ENCODE data around the gene TDP2.

TDP2 gene, protein sequence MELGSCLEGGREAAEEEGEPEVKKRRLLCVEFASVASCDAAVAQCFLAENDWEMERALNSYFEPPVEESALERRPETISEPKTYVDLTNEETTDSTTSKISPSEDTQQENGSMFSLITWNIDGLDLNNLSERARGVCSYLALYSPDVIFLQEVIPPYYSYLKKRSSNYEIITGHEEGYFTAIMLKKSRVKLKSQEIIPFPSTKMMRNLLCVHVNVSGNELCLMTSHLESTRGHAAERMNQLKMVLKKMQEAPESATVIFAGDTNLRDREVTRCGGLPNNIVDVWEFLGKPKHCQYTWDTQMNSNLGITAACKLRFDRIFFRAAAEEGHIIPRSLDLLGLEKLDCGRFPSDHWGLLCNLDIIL

DNA sequence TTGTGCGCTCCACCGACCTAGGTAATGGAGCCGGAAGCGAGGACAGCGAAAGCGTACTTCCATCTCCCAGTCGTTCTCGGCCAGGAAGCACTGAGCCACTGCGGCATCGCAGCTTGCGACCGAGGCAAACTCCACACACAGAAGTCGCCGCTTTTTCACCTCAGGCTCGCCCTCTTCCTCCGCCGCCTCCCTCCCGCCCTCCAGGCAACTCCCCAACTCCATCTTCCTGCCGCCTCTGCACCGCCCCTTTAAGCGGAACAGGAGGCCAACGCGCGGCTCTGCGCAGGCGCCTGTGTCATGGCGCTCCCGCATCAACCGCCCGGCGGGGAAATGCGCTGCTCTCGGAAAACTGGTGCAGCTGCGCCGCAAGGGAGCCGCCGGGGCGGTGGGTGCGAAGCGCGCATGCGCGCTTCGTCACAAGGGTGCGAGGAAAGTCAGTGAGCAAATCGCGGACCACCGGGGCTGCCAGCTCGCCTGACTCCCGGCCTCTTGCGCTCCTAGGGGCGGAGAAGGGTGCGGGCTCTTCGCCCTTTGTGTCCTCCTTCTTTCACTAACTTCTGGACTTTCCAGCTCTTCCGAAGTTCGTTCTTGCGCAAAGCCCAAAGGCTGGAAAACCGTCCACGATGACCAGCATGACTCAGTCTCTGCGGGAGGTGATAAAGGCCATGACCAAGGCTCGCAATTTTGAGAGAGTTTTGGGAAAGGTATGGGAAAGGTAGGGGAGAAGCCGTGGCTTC is at the start of gene TDP2, which contains the start of gene ACOT13:
TSS of gene TDP2 (minus strand) at position 259 of the 737 bp plus-strand sequence. CDS start at position 222, 37 bp downstream.
TSS of gene ACOT13 (plus strand) at position 437 of the 737 bp plus-strand sequence. CDS start at position 624, 187 bp downstream.
- peak; percentile 96 for DNase-seq

DNA sequence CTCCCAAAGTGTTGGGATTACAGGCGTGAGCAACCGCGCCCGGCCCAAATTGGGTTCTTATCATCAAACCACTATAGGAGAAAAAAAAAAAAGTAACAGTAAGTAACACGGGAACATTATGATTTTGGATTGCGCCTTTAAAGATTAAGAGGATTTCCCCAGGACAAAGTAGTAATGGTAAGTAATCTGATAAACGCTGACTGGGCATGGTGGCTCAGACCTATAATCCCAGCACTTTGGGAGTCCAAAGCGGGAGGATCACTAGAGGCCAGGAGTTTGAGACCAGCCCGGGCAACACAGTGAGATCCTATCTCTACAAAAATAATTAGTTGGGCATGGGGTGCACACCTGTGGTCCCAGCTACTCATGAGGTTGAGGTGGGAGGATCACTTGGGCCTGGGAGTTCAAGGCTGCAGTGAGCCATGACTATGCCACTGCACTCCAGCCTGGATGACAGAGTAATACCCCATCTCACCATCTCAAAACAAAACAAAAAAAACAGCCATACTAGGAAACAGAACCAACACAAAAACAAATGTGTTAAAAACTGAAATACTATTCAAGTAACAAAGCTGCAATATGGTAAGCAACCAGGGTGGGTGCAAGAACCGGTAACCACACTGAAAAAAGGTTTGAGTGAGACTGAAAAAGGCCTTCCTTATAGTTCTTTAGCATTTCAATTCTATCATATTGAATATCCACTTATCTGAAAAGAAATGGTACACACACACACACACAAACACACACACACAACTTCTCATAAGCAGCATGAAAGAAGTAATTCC is 44.0 kb upstream of the TDP2 start:
- DNase-seq = no peak

DNA sequence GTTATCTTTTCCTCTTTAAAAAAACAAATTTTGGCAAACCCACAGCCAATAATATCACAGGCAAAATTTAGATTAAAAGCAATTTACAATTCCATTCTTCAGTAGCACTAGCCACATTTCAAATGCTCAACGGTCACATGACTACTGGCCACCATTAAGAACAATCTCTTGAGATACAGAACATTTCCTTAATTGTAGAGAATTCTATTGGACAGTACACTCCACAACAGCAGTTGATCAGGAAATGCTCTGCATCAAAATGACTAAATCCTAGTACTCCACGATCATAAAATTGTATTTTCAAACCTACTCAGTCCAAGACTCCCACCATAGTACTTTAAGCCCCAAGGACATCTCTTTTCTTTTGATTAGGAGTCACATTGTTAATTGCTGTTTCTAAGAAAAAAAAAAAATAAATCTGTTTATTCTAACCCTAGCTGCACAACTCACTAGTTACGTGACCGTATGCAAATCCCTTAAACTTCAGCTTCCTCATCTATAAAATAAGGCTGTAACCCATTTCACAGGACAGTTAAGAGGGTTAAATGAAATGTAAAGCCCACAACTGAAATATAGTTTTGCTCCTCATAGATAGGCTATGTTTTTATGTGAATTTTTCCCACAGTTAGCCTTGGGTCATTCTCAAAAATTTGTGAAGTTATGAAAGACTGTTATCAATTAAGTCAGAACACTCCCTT is 42.5 kb upstream of the TDP2 start:
- no peak for DNase-seq

DNA sequence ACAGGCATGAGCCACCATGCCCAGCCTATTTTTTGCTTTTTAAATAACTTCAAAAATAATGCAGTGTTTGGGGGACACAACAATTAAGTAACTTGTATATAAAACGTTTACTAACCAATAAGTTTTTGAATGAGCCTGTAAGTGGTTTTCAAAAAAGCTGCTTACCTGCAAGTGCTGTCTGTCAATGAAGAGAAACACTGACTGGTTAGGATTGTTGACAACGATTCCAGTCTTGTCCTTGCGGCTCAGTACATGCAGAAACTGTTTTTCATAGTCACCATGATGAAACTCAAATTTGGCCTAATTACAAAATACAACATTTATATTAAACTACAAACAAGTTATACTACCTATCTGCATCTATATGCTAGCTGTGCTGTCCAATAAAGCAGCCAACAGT is 41.9 kb upstream of the TDP2 start:
- no peak for DNase-seq

DNA sequence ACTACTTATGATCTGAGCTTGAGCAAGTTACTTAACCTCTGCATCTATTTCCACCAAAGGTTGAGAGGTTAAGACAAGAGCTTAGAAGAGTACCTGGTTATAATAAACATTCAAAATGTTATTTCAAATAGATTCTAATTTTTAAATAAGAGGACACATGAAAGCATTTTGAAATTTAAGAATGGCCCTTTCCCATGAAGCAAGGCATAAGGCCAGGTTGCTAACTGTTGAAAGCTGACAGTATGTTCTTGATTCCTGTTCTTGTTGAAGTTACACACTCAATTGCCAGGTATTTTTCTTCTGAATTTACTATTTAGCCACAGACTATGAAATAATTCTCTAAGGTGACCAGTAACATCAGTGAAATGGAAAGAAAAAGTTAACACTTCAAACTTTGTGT is 37.8 kb upstream of the TDP2 start:
- DNase-seq = no peak

DNA sequence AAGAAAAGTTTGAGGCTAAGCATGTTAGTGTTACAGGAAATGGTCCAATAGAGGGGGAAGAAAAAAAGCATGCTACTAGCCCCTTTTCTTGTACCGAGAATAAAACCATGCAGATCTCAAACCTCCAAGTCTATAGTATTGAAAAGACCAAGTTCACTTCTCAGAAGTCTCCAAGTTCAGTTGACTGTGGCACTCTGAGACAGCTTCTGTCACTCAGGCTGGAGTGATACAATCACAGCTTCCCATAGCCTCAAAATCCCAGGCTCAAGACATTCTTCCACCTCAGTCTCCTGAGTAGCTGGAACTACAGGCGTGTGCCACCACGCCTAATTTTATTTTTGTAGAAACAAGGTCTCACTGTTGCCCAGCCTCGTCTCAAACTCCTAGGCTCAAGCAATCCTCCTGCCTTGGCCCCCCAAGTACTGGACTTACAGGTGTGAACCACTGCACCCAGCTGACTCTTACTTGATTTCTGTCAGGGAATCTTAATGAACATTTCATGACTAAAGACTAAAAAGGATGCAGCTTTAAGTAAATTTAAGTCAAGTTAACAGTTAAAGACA is 36.1 kb upstream of the TDP2 start:
- DNase-seq = no peak

DNA sequence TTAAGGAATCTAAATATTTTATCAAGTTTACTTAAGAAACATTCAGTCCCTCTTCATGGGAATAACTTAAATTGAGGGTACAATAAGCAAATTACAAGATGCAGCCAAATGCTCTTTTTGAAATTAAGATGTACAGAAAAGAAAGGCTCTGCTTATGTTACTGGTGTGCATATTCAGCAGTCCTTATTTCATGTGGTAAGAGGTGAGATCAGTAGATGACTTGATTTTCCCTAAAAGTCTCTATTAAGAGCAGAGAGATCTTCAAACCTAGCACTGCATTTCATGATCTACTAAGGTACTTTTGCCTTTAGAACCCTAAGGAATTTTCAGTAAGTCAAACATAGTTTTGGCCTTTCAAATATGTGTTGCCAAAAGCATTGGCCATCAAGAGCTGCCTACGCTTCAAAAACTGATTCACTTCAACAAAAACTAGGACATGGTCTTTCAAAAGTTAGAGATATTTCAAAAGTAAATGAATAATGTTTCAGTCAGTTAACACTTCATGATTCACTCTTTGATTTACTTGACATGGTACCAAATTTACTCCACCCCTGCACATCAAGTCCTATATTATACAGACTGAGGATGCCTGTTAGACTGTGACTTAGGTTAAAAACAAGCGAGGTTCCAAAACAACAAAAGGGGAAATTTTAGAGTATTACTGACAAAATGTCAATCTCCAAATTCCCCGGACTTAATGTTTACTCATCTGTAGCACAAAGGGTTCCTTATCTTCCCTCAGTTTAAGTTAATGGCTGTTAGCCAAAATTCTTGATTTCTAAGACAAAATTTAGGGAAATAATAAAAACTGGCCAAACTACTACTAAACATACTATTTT is 33.0 kb upstream of the TDP2 start:
- no peak for DNase-seq

DNA sequence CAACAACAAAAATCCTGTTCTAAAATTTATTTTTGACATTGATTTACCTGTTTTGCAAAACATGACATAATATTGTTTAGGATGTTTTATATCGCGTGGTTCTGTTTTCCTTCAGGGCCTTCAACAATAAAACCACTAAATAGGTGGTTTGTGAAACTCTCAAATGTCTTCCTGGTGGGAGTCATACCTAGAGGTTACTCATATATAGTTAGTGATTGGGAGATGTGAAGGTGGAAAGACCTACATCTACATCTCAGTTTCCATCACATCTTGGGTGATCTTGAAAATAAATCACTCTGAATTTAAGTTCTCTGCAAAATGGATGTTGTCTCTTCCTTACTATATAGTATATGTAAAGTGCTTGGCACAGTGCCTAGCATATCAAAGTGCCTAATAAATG is 29.4 kb upstream of the TDP2 start:
- DNase-seq = no peak

DNA sequence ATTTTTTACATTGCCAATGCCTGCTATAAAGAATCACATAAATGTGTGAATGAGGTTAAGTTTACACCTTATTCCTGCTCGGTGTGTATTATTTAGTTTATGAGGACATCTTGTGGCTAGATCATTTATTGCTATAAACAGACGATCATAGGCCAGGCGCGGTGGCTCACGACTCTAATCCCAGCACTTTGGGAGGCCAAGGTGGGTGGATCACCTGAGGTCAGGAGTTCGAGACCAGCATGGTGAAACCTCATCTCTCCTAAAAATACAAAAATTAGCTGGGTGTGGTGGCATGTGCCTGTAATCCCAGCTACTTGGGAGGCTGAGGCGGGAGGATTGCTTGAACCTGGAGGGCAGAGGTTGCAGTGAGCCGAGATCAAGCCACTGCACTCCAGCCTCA is 28.9 kb upstream of the TDP2 start:
- peak; percentile 70 for DNase-seq

DNA sequence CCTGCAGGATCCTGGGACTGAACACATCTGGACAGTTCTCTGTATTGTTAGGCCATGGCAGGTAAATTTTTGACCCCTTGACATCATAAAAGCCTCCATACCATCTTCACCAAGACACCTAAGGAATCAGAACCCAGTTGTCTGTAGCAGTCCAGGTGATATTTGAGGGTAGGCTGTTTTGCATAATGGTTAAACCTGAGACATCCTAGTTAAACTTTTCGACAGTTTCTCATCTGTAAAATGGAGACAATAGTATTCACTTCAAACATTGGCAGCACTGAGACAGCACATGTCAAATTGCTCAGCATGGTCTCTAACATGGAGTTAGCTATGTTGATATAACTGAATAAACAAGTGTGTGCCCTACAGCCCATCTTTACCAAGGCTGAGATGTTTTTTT is 27.5 kb upstream of the TDP2 start:
- no peak for DNase-seq

DNA sequence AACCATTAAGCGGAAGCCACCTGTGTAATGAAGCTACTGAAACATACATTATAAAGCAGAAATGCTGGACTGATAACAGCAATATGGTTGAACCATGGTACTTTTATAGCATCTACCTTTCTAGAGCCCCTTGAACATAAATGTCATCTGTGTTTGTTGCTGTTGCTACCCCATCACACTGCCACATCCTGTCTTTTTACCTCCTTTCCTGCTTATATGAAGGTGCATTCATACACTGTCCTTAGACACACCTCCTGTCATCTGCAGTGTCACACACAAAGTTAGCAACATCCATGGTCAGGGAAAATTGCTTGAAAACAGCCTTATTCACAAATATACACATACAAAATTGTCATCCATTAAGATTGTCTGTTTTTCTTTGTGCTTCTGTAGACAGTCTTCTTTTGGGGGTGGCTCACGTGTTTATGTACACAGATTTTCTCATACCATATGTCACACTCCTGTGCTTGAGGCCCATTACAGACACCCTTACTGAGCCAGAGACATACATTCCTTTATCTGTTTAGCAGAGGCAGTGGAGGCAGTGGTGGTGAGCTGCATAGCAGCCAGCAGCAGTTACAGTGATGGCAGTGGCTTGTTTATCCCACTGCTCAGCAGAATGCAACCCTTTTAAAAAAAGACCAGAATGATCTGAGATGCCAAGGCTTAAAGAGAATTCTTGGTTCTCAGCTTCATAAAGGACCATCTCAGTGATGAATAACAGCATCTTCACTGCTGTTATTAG is 26.3 kb upstream of the TDP2 start:
- no peak for DNase-seq

DNA sequence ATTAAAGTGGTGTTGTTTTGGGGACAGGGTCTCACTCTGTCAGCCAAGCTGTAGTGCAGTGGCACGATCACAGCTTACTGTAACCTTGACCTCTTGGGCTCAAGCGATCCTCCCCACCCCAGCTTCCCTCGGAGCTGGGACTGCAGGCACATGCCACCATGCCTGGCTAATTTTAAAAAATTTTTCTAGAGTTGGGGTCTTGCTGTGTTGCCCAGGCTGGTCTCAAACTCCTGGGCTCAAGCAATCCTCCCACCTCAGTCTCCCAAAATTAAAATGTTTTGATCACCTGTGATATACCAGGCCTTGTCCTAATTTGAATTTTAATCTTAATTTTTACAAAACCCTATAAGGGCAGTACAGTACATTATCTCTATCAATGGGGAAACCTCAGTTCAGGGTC is 25.7 kb upstream of the TDP2 start:
- no peak for DNase-seq

DNA sequence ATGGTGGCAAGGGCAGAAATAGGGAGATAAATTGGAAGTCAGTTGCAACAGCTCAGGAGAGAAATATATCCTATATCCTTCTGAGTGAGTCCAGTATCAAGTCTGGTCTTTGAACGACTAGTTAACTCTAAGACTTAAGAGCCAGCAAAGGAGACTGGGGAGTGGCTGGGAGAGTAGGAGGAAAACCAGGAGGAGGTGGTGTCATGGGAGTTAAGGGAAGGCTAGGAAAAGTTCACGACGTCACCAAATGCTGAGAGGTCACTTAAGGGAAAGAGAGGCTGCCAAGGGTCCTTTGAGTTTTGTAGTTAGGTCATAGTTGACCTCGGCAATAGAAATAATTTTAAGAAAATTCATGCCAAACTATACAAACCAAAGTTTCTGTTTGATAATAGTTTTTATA is 25.3 kb upstream of the TDP2 start:
- DNase-seq = no peak

DNA sequence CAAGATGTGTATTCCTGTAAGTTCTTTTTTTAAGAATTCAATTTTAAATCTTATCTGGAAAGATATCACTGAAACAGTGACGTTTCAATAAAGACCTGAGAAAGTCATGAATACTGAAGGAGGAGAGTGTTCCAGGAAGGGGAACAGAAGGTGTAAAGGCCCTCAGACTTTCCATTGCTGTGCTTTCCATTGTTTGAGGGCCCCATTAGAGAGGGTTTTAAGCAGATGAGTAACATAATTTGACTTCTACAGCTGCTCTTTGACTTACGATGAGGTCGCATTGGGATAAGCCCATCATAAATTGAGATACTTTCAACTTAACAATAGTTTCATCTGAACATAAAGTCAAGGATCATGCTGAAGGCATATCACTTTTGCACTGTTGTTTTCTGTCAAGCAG is 24.9 kb upstream of the TDP2 start:
- no peak for DNase-seq

DNA sequence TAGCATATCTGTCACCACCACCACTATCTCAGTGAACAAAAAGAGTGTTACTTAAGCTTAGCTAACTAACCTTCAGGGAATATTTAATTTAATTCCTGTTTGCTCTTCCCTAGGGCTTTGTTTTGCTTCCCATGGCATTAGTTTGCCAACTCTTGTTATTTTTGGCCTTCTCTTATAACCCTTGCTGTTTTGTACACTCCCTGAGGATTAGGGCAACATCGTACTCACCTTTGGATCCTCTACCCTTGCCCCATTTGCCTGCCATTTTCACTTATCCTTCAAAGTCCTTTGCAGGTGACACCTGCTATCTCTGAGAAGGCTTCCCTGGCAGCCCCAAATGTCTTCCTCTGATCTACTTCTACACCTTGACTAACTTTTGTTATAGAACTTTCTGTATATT is 23.9 kb upstream of the TDP2 start:
- DNase-seq = no peak

DNA sequence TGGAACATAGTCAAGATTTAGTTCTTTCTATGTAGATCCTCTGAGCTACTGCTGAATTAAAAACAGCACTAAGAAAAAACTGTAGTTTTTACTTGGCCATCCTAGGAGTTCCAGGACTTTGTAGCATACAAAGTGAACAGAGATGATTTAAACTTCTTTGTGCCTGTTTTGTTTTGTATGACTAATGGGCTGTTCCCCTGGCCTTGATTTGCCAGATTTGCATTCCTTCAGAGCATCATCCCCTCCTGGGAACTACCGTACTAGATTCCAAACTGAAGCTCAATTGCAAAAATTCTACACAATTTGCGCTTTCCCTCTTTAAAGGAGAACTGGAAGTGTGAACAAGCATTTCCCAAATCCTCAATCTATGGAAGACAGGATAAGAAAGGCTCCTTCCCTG is 23.3 kb upstream of the TDP2 start:
- DNase-seq = no peak

DNA sequence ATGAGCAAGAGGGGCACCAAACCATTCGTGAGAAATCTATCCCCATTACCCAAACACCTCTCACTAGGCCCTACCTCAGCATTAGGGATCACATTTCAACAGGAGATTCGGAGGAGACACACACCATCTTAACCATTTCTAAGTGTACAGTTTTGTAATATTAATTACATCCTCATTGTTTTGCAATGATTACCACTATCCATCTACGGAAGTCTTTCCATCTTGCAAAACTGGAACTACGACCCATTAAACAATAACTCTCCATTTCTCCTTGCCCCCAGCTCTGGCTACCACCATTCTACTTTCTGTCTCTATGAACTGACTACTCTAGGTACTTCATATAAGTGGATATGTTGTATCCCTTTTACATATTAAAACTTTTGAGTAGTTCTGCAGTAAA is 20.2 kb upstream of the TDP2 start:
- no peak for DNase-seq

DNA sequence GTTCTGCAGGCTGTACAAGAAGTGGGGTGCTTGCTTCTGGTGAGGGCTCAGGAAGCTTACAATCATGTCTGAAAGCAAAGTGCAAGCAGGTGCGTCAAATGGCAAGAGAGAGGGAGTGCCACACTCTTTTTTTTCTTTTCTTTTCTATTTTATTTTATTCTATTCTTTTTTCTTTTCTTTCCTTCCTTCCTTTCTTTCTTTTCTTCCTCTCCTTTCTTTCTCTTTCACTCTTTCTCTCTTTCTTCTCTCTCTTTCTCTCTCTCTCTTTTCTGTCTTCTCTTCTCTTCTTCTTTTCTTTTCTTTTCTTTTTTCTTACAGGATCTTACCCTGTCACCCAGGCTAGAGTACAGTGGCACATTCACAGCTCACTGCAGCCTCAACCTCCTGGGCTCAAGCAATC is 19.7 kb upstream of the TDP2 start:
- no peak for DNase-seq

DNA sequence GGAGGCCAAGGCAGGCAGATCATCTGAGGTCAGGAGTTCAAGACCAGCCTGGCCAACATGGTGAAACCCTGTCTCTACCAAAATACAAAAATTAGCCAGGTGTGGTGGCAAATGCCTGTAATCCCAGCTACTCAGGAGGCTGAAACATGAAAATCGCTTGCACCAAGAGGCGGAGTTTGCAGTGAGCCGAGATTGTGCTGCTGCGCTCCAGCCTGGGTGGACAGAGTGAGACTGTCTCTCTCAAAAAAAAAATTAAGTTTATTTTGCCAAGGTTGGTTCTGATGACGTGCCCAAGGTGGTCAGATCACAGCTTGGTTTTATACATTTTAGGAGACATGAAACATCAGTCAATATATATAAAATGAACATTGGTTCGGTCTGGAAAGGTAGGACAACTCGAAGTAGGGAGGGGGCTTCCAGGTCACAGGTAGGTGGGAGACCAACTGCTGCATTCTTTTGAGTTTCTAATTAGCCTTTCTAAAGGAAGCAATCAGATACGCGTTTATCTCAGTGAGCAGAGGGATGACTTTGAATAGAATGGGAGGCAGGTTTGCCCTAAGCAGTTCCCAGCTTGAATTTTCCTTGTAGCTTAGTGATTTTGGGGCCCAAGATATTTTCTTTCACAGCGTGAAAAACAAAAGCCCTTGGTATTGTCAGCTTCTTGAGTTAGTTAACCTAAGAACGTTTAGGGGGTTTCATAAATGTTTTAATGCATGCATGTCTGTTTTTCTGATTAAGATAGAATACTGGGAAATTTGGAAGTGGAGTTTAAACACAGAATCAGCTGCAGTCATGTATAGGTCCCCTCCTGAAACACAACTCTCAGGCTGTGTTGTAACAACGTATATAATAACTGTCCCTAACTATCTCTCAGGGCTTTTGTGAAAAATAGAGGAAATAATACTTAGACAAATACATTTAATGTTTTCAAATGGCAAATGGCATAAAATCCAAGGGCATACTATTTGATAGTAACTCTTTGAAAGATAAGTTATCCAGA is 16.9 kb upstream of the TDP2 start:
- DNase-seq = no peak

DNA sequence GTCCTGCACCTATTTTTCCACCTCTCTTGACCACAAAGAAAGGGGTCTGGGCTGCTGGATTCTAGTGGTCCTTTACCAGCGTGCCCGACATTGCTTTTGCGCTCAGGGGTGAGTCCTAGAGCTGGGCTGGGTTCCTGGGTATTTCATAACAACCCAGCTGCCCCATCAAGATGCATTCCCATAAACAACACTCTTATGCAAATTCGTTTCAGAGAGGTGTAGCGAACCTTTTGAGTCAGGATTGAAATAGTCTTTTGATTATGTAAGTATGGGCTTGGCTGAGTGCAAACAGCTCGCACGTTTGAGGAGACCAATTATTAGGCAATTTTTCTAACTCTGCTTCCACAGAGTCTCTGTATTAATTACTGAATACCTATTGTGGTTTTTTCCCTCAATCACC is 13.9 kb upstream of the TDP2 start:
- DNase-seq = no peak
